H1 (cell line): ENCODE data around the gene ADK. TPM values are rescaled to one million over a fixed set of nuclear protein-coding genes. Genes with fewer than 3 reads are reported as not detected.

ENCODE experiments used
- CTCF ChIA-PET: fragments of 300-600 bp; sonication (Branson Sonifier 250); formaldehyde crosslinking; loops from one replicate; lab custom pipeline; 2021; ENCODE audit not compliant: partially characterized antibody; lab: Charles Lee
- POLR2A ChIA-PET: fragments of 300-600 bp; sonication (Branson Sonifier 250); formaldehyde crosslinking; loops from one replicate; lab custom pipeline; 2021; ENCODE audit warnings: inconsistent platforms; ENCODE audit not compliant: partially characterized antibody; lab: Charles Lee
- DNase-seq, 2 experiments: peaks; one replicate each; pipeline versions ENCODE4 v3.0.0 to v3.0.0-alpha.2; 2010 to 2022; ENCODE audit warnings: low spot score in 2 of 2, low read depth in 1 of 2, mixed read lengths in 1 of 2
- FAIRE-seq: peaks from 2 replicates; lab custom pipeline; 2011; peaks lifted over from hg19 to GRCh38; lab: Jason Lieb, UNC
- H2AFZ ChIP-seq: 2 replicates; pipeline ENCODE4 v1.8.1; 2012; ENCODE audit warnings: low read length, inconsistent platforms
- H2AK5ac ChIP-seq: 2 replicates; pipeline ENCODE4 v1.6.1; 2013; ENCODE audit warnings: low read depth, low read length
- H2BK120ac ChIP-seq: replicated peaks from 2 replicates; pipeline ENCODE3; 2013; ENCODE audit warnings: low read depth, low read length, inconsistent platforms
- H2BK12ac ChIP-seq: 2 replicates; pipeline ENCODE4 v1.6.1; 2013; ENCODE audit warnings: low read depth, low read length
- H2BK15ac ChIP-seq: 2 replicates; pipeline ENCODE4 v1.6.1; 2013; ENCODE audit warnings: low read length
- H2BK20ac ChIP-seq: 2 replicates; pipeline ENCODE4 v1.6.1; 2013; ENCODE audit warnings: low read length
- H2BK5ac ChIP-seq: 2 replicates; pipeline ENCODE4 v1.6.1; 2013; ENCODE audit warnings: low read depth, low read length
- H3K14ac ChIP-seq: 2 replicates; pipeline ENCODE4 v1.6.1; 2013; ENCODE audit warnings: inconsistent platforms; ENCODE audit not compliant: insufficient read length
- H3K18ac ChIP-seq: 2 replicates; pipeline ENCODE4 v1.6.1; 2013; ENCODE audit warnings: low read length; ENCODE audit errors: extremely low read depth
- H3K23ac ChIP-seq: 2 replicates; pipeline ENCODE4 v1.6.1; 2013; ENCODE audit warnings: inconsistent platforms; ENCODE audit not compliant: insufficient read length
- H3K23me2 ChIP-seq: 2 replicates; pipeline ENCODE4 v1.6.1; 2013; ENCODE audit warnings: low read depth, low read length
- H3K27ac ChIP-seq: 2 replicates; pipeline ENCODE4 v1.6.1; 2011; ENCODE audit warnings: low read depth, low read length, inconsistent platforms
- H3K27me3 ChIP-seq, 4 experiments: replicated peaks in 1 of 4; 1 replicate in 1 of 4; 2 replicates in 3 of 4; pipeline versions ENCODE4 v1.6.1 to v1.8.1; 2011 to 2013; ENCODE audit warnings: low read length in 3 of 4, mild to moderate bottlenecking in 3 of 4, inconsistent platforms in 2 of 4, mixed read lengths in 2 of 4, moderate library complexity in 1 of 4; ENCODE audit not compliant: control insufficient read depth in 3 of 4, insufficient read depth in 3 of 4; ENCODE audit errors: extremely low read depth in 1 of 4
- H3K36me3 ChIP-seq, 4 experiments: 2 replicates each; pipeline versions ENCODE4 v1.6.1 to v1.8.1; 2011 to 2013; ENCODE audit warnings: mild to moderate bottlenecking in 4 of 4, low read length in 3 of 4, moderate library complexity in 2 of 4, control low read depth in 1 of 4, inconsistent platforms in 1 of 4; ENCODE audit not compliant: insufficient read depth in 4 of 4, control insufficient read depth in 2 of 4
- H3K4ac ChIP-seq: replicated peaks from 2 replicates; pipeline ENCODE3; 2013; ENCODE audit warnings: low read length, low read depth, mixed read lengths, inconsistent platforms; ENCODE audit not compliant: insufficient read length
- H3K4me1 ChIP-seq, 4 experiments: replicated peaks in 1 of 4; 1 replicate in 1 of 4; 2 replicates in 3 of 4; pipeline versions ENCODE4 v1.6.1 to v1.8.1; 2011 to 2013; ENCODE audit warnings: low read length in 3 of 4, inconsistent platforms in 2 of 4, mixed read lengths in 1 of 4; ENCODE audit not compliant: insufficient read depth in 4 of 4, control insufficient read depth in 3 of 4
- H3K4me2 ChIP-seq, 2 experiments: 2 replicates each; pipeline versions ENCODE4 v1.6.1 to v1.8.1; 2011 to 2013; ENCODE audit warnings: low read depth in 2 of 2, low read length in 2 of 2, control low read depth in 1 of 2, inconsistent platforms in 1 of 2, mild to moderate bottlenecking in 1 of 2; ENCODE audit not compliant: insufficient read depth in 1 of 2
- H3K4me3 ChIP-seq, 4 experiments: fragments of 200-600, 300-600 bp in 1 of 4; sonication (generic), shearing (Covaris generic), sonication (Bioruptor Twin) in 1 of 4; 2 replicates each; pipeline versions ENCODE4 v1.5.1 to v1.8.1; 2011 to 2016; ENCODE audit warnings: low read length in 4 of 4, low read depth in 3 of 4, control low read depth in 2 of 4, inconsistent platforms in 2 of 4, mild to moderate bottlenecking in 2 of 4, mixed read lengths in 1 of 4, moderate library complexity in 1 of 4; ENCODE audit not compliant: insufficient read depth in 2 of 4; ENCODE audit errors: extremely low read depth in 1 of 4
- H3K56ac ChIP-seq: replicated peaks from 2 replicates; pipeline ENCODE3; 2013; ENCODE audit warnings: low read depth, mild to moderate bottlenecking, mixed read lengths, low read length, inconsistent platforms; ENCODE audit not compliant: insufficient read length
- H3K79me1 ChIP-seq: 2 replicates; pipeline ENCODE4 v1.6.1; 2013; ENCODE audit warnings: low read depth, low read length, control low read depth
- H3K79me2 ChIP-seq, 2 experiments: 2 replicates each; pipeline versions ENCODE4 v1.6.1 to v1.8.1; 2012 to 2013; ENCODE audit warnings: low read length in 2 of 2, mild to moderate bottlenecking in 2 of 2, inconsistent platforms in 1 of 2; ENCODE audit not compliant: insufficient read depth in 2 of 2, control insufficient read depth in 1 of 2
- H3K9ac ChIP-seq, 4 experiments: replicated peaks in 1 of 4; 1 replicate in 1 of 4; 2 replicates in 3 of 4; pipeline versions ENCODE4 v1.6.1 to v1.8.1; 2011 to 2013; ENCODE audit warnings: low read depth in 3 of 4, low read length in 3 of 4, control low read depth in 2 of 4, mild to moderate bottlenecking in 2 of 4, moderate library complexity in 2 of 4, inconsistent platforms in 1 of 4; ENCODE audit errors: extremely low read depth in 1 of 4
- H3K9me3 ChIP-seq, 2 experiments: 2 replicates each; pipeline versions ENCODE4 v1.6.1 to v1.8.1; 2012 to 2013; ENCODE audit warnings: mild to moderate bottlenecking in 2 of 2, moderate library complexity in 2 of 2, control low read depth in 1 of 2, inconsistent platforms in 1 of 2, low read depth in 1 of 2, low read length in 1 of 2, mixed read lengths in 1 of 2; ENCODE audit not compliant: insufficient read depth in 2 of 2
- H4K20me1 ChIP-seq, 2 experiments: replicated peaks in 1 of 2; 2 replicates each; pipeline versions ENCODE3 to v1.8.1; 2011 to 2013; ENCODE audit warnings: inconsistent platforms in 2 of 2, low read length in 2 of 2, mild to moderate bottlenecking in 1 of 2; ENCODE audit not compliant: insufficient read depth in 2 of 2, control insufficient read depth in 1 of 2
- H4K5ac ChIP-seq: 2 replicates; pipeline ENCODE4 v1.6.1; 2013; ENCODE audit warnings: low read length, low read depth, mixed read lengths, inconsistent platforms; ENCODE audit not compliant: insufficient read length
- H4K8ac ChIP-seq: 2 replicates; pipeline ENCODE4 v1.8.0; 2013; ENCODE audit warnings: mild to moderate bottlenecking, moderate library complexity, low read length, inconsistent platforms; ENCODE audit not compliant: insufficient read depth; ENCODE audit errors: extremely low read depth
- H4K91ac ChIP-seq: replicated peaks from 2 replicates; pipeline ENCODE3; 2013; ENCODE audit warnings: low read length, mixed read lengths, inconsistent platforms; ENCODE audit not compliant: insufficient read length
- CHD1 ChIP-seq: IDR thresholded peaks from 2 replicates; pipeline ENCODE4 v1.6.1; 2012; ENCODE audit warnings: low read depth, low read length, improper control_type of control experiment
- POLR2A ChIP-seq, 2 experiments: IDR thresholded peaks; 1 replicate in 1 of 2; 2 replicates in 1 of 2; pipeline ENCODE4 v1.6.1; 2011; ENCODE audit warnings: low read depth in 2 of 2, low read length in 2 of 2, mild to moderate bottlenecking in 2 of 2; ENCODE audit errors: control extremely low read depth in 1 of 2
- SIRT6 ChIP-seq: IDR thresholded peaks from one replicate; pipeline ENCODE4 v1.7.1; 2012; ENCODE audit warnings: low read length, inconsistent platforms
- WGBS, 2 experiments: shearing (Covaris generic) in 1 of 2; methylation state at CpG; one replicate each; pipeline versions ENCODE4 v1.1.6 to v1.1.7; 2013 to 2015; ENCODE audit warnings: low lambda C conversion rate in 2 of 2, mixed read lengths in 2 of 2, inconsistent platforms in 1 of 2, low coverage in 1 of 2, missing lambda C conversion rate in 1 of 2; ENCODE audit not compliant: insufficient replicate concordance in 2 of 2, insufficient coverage in 1 of 2, insufficient read length in 1 of 2; ENCODE audit errors: extremely low coverage in 1 of 2, missing lambda C conversion rate in 1 of 2; 5-methylcytosine and 5-hydroxymethylcytosine counted together
- polyA plus RNA-seq, 7 experiments: library from polyadenylated mRNA; depleted of rRNA in 3 of 7; stranded (reverse) in 5 of 7; unstranded in 2 of 7; fragments of >200 nt in 5 of 7; fragments of 200-250 nt in 2 of 7; gene quantifications; 1 replicate in 5 of 7; 2 replicates in 1 of 7; 4 replicates in 1 of 7; pipeline versions ENCODE4 v1.2.1 to v1.2.3, GENCODE V29; 2011 to 2013; ENCODE audit warnings: missing spikeins in 2 of 7, mixed read lengths in 2 of 7
- total RNA-seq: library from RNA; stranded (reverse); fragmentation: NEBNext Ultra II Directional; extraction: Animal tissue kit (Norgen Biotek cat#: 25700); gene quantifications from 2 replicates; pipeline ENCODE4 v1.2.1, GENCODE V29; 2021

The ADK gene
- total and polyA plus RNA-seq, 2 of the 8 experiments (the other 6 are each of a cell fraction or from before 2014, with no cell fraction given) = 12.3 to 42.4 TPM

- no peak overlapping the region for H3K23ac ChIP-seq
- no peak for DNase-seq
- no peak overlapping the region for H4K8ac ChIP-seq
- peaks cover 0 to 7% of the 10 kb centered on the region in 2 experiments for H4K20me1 ChIP-seq
- FAIRE-seq = no peak
- no peak overlapping the region for H3K56ac ChIP-seq
- no peak overlapping the region for H3K4ac ChIP-seq
- H3K23me2 ChIP-seq = no peaks in the 10 kb centered on the region; the same call in 1 of the 2 replicates
- no peak overlapping the region for H2AK5ac ChIP-seq
- H3K4me3 ChIP-seq = no peak overlapping the region
- 93% methylated on average over 3 of the region's 3 CpGs; no CpG with 5 or more reads in 1 of the 2 experiments for WGBS, 2 experiments
- no peak overlapping the region for H4K5ac ChIP-seq
- no peaks in the 10 kb centered on the region for H3K79me2 ChIP-seq
- POLR2A ChIA-PET = interaction anchor here (1.3 to 2.1 kb wide), 3 partner anchors 12 to 15 kb away, joined by 4 to 9 read pairs (median 5); no protein-coding TSS in a partner anchor
- peaks cover 27 to 98% (median 69%) of the 10 kb centered on the region in 4 experiments for H3K36me3 ChIP-seq
- no peak overlapping the region for H3K27ac ChIP-seq
- no peak overlapping the region for H2AFZ ChIP-seq
- H3K4me2 ChIP-seq = no peak overlapping the region
- H3K4me1 ChIP-seq = no peaks in the 10 kb centered on the region
- H3K14ac ChIP-seq = no peak overlapping the region
- CTCF ChIA-PET = interaction anchor here (0.6 to 1.5 kb wide), 3 partner anchors 161 to 257 kb away, joined by 3 read pairs; no protein-coding TSS in a partner anchor
- H3K27me3 ChIP-seq = no peaks in the 10 kb centered on the region
- H3K9ac ChIP-seq = no peak overlapping the region
- H4K91ac ChIP-seq = no peak overlapping the region
- H3K18ac ChIP-seq = no peak overlapping the region
- no peaks in the 10 kb centered on the region for H3K79me1 ChIP-seq
- TF ChIP-seq POLR2A (IDR thresholded peaks at IDR 0.05; ENCODE audit: control extremely low read depth in 1 of 2, low read depth in 2 of 2, low read length in 2 of 2) (no peak), SIRT6 (no peak), CHD1 (no peak)
- no peak overlapping the region for H2BK15ac ChIP-seq
- H2BK20ac ChIP-seq = no peak overlapping the region
- H2BK5ac ChIP-seq = no peak overlapping the region
- no peak overlapping the region for H2BK120ac ChIP-seq
- H2BK12ac ChIP-seq = no peak overlapping the region
- no peaks in the 10 kb centered on the region for H3K9me3 ChIP-seq
Measured at GRCh38 chr10:74118804-74119203, 32.2 kb upstream of the ADK start.
